HG02763 (cell line): Measurements from ENCODE around the gene BEGAIN.

ENCODE experiments used
- ATAC-seq: cut with Tn5 transposase; IDR thresholded peaks from one replicate; pipeline ENCODE4 v1.9.1; 2021; ENCODE audit warnings: mild to moderate bottlenecking, moderate library complexity; ENCODE audit not compliant: unreplicated experiment

Gene BEGAIN

DNA sequence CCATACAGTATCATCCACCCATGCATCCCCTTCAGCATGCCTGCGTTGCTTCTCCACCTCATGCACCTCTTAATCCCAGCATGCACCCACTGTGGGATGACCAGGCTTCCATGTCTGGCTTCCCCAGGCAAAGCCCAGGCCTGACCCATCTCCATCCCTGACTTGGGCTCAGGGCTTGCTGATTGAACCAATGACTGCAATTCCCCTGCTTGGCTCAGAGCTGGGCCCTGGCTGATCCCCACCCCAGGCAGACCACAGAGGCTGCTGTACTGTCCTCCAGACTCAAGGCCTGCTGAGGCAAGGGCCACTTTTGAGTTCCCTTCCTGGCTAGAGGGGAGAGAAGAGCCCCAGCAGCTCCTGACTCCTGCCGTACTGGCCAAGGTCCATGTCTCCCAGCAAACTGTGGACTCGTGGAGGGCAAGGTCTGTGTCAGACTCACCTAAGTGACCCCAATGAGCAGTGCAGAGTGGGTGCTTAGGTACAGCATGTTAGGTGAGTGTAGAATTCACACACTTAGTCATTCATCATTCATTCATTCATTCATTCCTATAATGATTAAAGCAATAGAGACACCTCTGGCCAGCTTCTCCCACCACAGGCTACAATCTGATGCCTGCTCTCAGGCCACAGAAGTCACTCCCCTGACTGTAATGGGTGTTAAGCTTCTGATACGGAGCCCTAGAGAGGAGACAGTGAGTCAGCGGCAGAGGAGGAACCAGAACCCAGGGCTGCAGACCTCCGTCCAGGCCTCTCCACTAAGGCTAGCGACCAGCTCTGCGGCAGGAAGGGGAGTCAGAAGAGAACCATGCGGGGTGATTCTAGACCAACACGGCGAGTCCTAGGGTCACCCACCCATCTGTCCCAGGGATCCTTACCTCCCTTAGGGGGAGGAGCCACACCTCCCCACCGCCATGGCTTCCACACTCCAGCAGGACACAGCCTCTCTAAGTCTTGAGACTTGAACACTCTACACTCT lies 2.9 kb downstream of the BEGAIN start:
- ATAC-seq, result no peak

DNA sequence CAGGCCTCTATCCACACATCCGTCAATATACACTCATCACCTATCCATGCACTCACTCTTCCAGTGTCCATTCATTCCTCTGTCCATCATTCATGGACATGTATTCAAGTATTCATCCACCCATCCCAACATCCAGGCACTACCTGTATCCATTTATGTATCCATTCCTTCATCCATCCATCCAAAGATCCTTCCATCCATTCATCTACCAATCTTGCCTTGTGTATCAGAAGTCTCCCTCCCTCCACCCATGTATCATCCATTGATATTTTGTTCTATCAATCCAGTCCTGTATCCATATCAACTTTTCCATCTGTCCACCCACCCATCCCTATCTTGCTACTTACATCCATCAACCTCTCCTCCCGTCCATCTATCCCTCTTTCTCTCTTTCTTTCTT lies 4.0 kb downstream of the BEGAIN start:
- ATAC-seq, result no peak

DNA sequence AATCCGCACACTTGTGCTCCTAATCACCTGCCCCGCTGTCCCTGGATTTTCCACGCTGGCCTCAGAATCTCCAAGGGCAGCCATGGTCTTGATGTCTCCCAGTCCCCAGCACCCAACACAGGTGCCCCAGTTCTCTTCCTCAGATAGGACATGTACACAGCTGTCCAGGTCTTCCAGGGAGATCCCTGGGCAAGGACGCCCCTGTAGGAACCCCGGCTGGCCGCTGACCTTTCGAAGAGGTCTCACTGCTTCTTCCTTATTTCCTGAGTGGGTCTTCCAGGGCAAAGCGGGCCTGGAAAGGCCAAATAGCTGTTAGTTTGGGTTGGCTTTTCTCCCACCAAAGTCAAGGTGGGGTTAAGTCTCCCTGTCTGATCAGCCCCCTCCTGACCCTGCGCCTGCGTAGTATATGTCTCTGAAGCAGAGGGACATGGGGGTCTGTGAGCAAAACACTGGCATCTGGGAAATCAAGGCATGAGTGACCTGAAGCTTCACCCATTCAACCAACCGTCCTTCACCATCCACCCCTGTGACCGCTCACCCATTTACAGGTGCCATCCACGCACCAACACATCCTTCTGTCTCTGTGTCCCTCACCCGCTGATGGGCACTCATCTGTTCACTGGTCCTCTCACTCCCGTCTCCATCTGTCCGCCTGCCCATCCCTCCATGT lies 4.6 kb downstream of the BEGAIN start:
- no peak for ATAC-seq

DNA sequence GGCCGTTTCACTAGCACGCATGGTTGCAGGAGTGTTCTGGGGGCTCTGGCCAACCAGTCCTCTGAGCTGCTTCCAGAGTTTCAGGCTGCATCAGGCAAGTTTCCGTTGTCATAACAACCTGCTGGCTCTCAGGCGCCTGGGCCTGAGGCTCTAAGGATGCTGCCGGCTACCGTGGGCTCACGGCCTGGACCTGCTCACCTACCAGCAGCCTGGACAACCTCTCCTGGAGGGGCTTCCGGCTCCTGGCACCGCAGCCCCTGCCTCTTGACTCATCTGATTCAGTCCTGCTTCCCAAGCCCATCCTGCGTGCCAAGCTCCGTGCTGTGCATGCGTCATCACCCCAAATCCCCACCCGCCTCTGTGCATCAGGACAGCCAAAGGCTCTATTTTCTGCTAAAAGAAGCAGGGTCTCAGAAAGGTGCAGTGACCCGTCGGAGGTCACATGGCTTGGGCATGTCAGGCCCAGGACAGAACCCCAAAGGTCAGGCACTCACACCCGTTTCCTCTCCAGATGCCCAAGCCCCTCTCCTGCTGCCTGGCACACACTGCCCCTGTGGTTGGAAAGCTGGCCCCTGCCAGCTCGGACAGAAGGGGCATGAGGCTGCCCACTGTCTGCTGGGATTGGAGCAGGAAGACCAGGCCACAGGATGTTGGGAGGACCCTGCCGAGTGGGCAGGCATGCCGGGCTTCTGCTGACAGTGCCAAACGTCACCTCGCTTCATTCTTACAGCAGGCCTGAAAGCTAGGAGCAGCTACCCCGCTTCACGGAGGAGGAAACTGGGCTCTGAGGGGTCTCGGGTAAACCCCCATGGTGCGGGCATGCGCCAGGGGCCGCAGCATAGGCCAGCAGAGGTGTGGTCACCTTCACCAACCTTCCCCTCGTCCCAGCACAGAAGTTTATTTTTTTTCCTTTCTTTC lies 5.7 kb downstream of the BEGAIN start:
- ATAC-seq, result no peak

DNA sequence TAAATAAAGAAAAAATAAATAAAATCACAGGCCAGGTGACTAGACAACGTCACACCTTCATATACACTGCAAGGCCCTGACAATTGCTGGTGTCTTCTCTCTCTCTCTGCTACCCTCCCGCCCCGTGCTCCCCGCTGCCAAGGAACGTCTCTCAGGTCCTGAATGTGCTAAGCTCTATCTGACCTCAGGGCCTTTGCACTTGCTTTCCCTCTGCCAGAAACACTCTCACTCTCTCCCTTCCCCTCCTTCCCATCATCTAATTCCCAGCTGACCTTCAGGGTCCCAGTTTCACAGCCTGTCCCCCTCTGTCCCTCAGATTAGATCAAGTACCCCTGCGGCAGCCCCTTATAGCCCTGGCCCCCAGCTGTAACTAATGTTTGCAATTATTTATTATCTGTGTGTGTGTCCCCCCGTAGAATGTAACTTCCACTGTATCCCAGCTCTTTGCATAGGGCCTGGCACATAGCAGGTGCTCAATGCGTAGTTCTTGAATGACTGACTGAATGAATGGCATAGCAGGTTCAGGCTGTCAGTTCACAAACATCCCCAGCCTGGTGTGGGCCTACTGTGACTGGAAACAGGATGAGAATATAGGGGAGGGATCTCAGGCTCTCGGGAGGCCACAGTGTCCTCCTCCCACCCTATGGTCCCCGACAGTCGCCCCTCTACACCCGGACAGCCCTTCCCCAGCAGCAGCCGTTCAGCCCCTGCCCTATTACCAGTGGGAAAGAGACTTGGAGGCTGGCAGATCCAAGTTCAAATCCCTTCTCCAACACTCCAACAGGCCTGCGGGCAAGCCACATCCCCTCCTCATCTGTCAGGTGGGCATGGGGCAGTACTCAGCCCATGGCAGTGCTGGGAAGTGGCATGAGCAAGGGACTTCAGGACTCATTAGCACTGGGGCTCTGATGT lies 6.6 kb downstream of the BEGAIN start:
- ATAC-seq, result no peak

DNA sequence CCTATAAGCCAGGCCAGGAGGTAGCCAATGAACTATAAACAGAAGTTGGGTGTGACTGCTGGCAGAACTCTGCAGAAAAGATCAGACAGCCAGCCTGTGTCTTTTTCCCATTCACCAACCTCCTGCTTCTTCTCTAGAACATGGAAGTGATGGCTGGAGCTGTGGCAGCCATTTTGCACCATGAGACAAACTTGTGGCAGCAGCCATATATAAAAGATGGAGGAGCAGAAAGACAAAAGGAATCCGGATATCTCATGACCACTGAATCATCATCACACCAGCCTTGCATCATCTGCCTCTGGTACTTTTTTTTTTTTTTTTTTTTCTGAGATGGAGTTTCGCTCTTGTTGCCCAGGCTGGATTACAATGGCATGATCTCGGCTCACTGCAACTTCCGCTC lies 8.7 kb downstream of the BEGAIN start:
- no peak for ATAC-seq

DNA sequence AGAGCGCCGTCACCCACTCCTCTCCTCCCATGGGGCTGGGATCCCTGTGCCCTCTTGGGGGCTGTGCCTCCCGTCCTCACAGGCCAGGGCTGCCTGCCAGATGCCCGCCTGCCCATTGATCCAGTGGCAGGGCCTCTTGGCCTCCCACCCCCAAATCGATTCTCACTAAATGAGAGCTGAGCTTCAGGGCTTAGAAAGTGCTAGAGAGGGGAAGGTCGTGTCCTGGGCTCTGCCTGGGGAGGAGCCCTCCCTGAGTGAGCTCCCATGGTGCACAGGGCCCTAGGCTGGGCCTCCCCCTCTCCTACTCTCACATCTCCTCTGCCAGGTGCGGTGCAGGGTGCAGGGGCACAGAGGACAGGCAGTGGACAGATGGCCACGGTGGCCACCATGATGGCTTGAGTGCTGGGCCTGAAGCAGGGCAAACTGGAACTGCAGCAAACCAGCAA lies 9.2 kb downstream of the BEGAIN start:
- ATAC-seq, result no peak

DNA sequence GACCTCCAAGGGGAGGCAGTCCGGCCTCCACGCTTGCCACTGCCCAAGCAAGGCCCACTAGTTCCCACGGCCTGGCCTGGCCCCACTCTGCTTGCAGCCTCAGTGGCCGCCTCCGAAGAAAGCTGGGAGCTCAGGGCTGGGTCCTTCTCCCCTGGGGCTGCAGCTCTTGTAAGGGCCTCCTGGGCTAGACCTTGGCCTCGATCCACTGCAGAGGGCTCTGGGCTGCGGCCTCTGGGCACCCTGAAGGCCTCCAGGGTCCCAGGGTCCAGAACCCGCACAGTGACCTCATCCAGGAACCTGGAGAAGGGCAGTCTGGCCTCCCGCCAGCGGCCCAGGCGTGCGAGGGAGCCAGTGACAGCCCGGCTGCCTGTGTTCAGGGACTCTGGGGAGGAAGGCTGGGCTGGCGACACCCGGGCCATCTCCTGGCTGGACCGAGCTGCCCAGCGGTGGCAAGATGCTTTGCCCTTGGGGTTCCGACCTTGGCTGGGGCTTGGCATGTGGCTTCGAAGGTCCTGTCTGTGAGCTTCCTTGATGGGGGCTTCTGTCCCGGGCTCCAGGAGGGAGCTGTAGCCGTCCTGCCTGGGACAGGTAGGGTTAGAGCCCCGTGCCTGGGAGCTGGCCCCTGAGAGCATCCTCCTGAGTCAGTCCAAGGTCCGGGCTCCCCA lies 9.8 kb downstream of the BEGAIN start:
- no peak for ATAC-seq

DNA sequence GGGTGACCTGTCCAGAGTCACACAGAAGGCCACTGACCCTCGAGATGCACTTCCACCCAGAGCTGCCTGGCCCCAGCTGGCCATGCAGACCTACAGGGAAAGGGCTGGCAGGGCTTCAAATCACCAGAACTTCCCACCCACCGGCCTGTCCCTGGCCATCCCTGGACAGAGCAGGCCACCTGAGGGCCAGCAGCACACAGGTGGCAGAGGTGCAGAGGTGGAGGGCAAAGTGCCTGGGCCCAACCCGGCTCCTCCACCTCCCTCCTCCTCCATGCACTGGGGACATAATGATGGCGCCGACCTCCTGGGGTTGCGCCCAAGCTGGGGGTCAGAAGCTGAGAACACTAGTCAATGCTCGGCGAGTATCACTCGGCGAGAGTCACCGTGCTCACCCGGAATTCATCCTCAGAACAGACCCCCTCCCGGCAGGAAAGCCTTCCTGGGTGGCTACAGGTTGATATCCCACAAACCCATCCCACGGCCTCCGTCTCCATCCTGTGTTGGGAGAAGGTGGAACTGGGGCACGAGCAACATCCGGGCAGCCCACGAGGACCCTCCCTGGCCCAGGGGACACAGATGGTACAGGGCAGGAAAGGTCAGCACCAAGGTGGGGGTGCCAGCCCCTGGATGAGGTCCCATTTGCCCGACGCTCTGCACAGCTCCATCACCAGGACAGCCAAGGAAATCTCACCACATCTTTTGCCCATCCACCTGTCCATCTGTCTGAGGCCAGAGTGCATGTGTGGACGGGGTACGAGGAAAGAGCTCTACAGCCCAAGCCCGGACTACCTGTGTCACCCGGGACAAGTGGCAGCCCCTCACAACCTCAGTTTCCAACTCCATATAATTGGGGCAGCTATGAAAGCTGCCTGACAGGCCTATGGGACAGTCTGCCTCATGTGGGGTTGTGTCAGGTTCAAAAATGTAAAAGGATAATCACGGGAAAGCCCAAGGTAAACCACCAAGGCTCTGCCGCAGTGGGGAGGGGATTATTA lies 10.8 kb downstream of the BEGAIN start:
- ATAC-seq, result no peak

DNA sequence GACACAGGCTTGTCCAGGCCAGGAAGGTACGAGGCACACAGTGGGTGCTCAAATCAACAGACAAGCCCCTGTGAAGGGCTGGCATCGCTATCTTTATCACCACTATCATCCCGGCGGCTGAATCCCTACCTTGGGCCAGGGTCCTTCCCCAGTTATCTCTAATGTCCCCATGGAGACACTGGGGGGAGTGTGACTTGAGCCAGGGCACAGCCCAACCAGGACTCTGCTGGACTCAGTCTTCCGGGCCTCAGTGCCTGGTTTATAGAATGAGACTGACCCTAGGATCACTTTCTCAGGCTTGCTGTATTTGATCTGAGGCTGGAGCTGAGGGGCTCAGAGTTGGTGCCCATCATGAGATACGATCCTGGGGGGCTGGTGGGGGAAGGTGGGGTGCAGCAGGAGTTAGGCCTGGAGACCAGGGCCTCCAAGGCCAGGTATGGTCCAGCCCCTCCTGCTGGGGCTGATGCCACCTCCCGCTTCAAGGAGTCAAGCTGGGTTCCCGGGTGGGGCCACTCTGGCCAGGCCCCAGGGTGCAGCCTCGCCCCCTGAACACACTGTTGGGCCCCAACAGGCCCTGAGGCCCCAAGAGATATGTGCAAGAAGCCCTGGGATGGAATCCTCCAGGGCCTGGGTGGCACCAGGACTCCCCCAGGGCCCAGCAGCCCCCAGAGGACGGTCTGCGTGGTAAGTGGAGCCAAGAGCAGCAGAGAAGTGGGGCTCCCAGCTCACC lies 11.8 kb downstream of the BEGAIN start:
- ATAC-seq, result no peak

DNA sequence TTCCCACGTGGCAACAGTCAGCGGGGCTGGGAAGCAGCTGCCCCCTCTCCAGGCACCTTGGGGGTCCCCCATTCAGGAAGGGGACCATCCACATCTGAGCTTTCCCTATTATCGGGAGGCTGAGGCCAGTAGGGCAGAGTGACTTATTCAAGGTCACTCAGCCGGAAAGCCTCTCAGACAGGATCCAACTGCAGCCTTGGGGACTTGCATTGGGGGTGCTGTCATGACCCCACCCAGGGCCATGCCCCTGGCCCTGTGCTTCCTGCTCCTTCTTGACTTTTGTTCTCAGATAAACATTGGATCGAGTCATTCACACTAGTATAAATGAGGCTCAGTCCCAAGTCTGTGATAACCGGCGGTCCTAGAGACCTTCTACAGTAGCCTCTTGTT lies 12.6 kb downstream of the BEGAIN start:
- ATAC-seq, result no peak

DNA sequence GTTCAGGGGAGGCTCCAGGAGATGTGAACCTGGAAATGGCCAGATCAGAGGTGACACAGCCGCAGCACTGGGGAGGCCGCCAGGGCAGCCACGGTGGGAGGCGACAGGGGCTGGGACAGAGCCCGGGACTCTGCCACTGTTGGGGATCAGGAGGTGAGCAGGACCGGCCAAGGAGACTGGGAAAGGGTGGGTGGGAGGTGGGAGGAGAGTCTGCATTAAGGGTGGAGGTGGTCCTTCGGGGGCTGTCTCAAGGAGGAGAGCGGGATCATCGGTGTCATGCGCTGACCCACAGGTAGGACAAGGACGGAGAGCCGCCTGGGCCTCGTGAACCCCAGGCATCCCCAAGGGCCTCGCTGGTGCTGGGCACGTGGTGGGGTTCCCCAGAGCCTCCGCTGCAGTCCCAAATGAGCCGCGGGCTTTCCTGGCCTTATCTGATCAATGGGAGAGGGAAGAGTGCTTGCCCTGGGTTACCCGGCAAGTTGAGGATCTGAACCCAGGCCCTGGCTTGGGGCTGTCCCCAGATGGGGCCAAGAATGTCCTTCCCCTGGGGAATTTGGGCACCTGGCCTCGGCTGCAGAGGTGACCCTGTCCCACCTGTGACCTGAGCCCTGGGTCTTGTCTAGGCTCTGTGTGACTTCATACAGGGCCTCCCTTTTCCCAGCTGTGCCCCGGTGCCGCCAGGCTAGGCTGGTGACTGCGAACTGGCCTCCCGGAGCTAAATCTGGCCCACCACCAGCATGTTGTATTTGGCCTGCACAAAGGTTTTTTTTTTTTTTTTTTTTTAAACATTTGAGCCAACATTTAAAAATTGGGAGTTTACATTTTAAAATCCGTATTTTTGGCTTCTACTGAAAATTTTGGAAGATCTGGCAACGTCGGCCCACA lies 13.2 kb downstream of the BEGAIN start:
- no peak for ATAC-seq

DNA sequence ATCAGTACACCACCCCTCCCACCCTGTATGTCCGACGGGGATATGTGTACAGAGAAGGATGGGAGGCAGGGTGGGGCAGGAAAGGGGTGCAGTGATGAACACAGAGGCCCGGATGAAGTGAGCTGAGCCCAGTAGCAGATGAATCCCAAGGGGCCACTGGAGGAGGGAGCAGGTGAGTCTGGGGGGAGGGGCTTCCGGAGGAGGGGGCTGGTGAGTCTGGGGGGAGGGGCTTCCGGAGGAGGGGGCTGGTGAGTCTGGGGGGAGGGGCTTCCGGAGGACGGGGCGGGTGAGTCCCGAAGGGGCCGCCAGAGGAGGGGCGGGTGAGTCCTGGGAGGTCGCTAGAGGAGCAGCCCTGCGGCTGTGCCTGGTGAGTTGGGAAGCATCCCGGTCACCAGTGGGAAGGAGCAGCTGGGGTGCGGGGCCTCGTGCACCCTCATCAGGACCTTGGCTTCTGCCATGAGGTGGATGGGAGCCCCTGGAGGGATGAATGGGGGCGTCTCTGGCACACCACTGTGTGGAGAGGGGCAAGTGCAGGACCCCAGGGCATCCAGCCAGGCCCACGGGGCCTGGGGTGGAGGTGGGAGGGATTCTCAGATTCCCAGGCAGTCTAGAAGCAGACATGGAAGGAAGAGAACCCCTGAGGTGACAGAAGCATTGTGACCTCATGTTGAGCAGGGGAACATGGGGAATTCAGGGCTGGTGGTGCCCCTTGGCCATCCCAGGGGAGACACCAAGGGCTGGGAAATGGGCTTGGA lies 14.0 kb downstream of the BEGAIN start:
- ATAC-seq, result no peak

DNA sequence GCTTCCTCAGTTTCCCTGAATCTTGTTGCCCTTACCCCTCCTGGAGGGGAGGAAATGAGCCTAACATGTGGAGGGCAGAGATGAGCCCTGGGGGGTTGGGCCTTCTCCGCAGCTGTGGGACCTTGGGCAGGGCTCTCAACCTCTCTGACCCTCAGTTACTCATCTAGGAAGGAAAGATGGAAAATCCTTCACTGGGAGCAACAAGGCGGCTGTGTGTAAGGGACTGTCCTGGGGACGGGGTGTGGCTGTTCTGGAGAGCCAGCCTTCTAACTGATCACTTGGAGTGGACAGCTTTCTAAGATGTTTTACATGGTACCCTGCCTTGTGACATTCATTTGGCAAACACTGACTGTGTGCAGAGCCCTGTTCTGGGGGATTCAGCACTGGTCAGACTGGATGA lies 14.7 kb downstream of the BEGAIN start:
- no peak for ATAC-seq

DNA sequence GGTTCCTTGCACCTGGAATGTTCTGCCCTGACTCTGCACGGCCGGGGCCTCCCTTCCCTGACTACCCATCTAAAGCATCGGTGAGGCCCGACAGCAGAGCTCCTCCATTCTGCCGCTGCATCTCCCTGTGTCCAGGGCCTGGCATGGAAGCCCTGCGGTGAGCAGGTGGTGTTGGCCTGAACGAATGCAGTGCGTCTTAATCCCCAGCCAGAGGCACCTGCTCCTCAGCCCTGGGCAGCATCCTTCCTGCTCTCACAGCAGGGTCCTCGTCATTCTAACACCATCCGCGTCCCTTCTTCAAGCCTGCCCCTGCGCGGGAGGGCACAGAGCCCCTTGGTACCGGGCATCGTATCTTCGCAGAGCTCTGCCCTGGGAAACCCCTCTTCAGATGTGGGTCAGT lies 15.4 kb downstream of the BEGAIN start:
- no peak for ATAC-seq
